Colonic mucosa (tissue), 4 donors: ENCODE results near the gene CDK6. TPM values are rescaled to one million over a fixed set of nuclear protein-coding genes. Genes with fewer than 3 reads are reported as not detected.

Experiments used
- DNase-seq: peaks from one replicate; pipeline ENCODE4 v3.0.0-alpha.2; 2020
- H3K27ac ChIP-seq: fragments of 200-600 bp; one replicate; pipeline ENCODE4 v1.8.0; 2021
- H3K27me3 ChIP-seq: fragments of 200-600 bp; one replicate; pipeline ENCODE4 v1.8.0; 2021
- H3K36me3 ChIP-seq: fragments of 200-600 bp; one replicate; pipeline ENCODE4 v1.8.0; 2021
- H3K4me1 ChIP-seq: fragments of 200-600 bp; one replicate; pipeline ENCODE4 v1.8.0; 2021; ENCODE audit warnings: mild to moderate bottlenecking
- H3K4me3 ChIP-seq: fragments of 200-600 bp; one replicate; pipeline ENCODE4 v1.8.0; 2021
- H3K9ac ChIP-seq, 2 donors: one replicate each; pipeline ENCODE4 v1.7.0; 2013; ENCODE audit warnings: control low read depth in 2 of 2, low read depth in 2 of 2, low read length in 2 of 2
- H3K9me3 ChIP-seq: fragments of 200-600 bp; one replicate; pipeline ENCODE4 v1.8.0; 2021
- intact Hi-C: fragments of 100-400 bp; cut with DNase I; formaldehyde crosslinking; loops from one replicate; pipeline ENCODE4 v1.14.1; 2022
- total RNA-seq, 2 donors: library from RNA; stranded (reverse); fragmentation: NEBNext Ultra II Directional in 1 of 2; extraction: Animal tissue kit (Norgen Biotek cat#: 25700) in 1 of 2; gene quantifications; one replicate each; pipeline ENCODE4 v1.2.1, GENCODE V29; 2021
- TF ChIP-seq, protein P1 (sequence below): fragments of 200-600 bp; IDR thresholded peaks from one replicate; pipeline ENCODE4 v1.8.0; 2022; ENCODE audit warnings: antibody characterized with exemption, mild to moderate bottlenecking
- donor health status: healthy.
- donor health status: DM: no; HTN: no; CAD: no.
- donor health status: DM: no; HTN: no; CAD: no.

Gene CDK6
- total RNA-seq, 2 donors from 2014 or later, result 37.1 to 55.4 TPM

DNA sequence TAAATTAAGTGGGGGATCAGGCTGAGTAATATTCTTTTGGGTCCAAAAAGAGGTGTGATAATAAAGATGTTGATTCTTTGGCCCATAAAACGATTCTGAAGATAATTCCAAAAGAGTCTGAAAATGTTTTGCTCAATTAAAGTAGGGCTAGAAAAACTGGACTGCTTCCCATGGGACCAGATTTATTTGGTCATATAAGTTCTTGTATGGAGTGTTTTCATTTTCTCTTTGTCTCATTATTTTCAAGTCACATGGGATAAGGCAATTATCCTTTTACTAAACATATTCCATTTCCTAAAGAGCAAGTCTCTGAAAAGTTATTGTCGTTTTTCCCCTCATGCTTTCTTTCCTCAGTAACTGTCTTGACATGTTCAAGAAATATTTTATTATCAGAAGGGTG lies 41.5 kb downstream of the CDK6 start:
- TF ChIP-seq, protein P1, sequence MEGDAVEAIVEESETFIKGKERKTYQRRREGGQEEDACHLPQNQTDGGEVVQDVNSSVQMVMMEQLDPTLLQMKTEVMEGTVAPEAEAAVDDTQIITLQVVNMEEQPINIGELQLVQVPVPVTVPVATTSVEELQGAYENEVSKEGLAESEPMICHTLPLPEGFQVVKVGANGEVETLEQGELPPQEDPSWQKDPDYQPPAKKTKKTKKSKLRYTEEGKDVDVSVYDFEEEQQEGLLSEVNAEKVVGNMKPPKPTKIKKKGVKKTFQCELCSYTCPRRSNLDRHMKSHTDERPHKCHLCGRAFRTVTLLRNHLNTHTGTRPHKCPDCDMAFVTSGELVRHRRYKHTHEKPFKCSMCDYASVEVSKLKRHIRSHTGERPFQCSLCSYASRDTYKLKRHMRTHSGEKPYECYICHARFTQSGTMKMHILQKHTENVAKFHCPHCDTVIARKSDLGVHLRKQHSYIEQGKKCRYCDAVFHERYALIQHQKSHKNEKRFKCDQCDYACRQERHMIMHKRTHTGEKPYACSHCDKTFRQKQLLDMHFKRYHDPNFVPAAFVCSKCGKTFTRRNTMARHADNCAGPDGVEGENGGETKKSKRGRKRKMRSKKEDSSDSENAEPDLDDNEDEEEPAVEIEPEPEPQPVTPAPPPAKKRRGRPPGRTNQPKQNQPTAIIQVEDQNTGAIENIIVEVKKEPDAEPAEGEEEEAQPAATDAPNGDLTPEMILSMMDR, result no peak
- DNase-seq, result no peak
- Histone ChIP-seq H3K36me3 (no peaks in the 10 kb centered on the region), H3K9ac (no peak overlapping the region), H3K27me3 (no peaks in the 10 kb centered on the region), H3K27ac (no peak overlapping the region), H3K4me3 (no peak overlapping the region), H3K4me1 (no peaks in the 10 kb centered on the region), H3K9me3 (no peaks in the 10 kb centered on the region)
- intact Hi-C loops, result no loop called here

GRCh38 chr7:92794391-92794790 lies 42.0 kb downstream of the CDK6 start:
- Histone ChIP-seq H3K4me3 (no peak overlapping the region), H3K9me3 (no peaks in the 10 kb centered on the region), H3K9ac (no peak overlapping the region), H3K36me3 (no peaks in the 10 kb centered on the region), H3K27ac (no peak overlapping the region), H3K4me1 (no peaks in the 10 kb centered on the region), H3K27me3 (no peaks in the 10 kb centered on the region)
- TF ChIP-seq, protein P1, result no peak
- DNase-seq, result no peak
- intact Hi-C loops, result no loop called here

DNA sequence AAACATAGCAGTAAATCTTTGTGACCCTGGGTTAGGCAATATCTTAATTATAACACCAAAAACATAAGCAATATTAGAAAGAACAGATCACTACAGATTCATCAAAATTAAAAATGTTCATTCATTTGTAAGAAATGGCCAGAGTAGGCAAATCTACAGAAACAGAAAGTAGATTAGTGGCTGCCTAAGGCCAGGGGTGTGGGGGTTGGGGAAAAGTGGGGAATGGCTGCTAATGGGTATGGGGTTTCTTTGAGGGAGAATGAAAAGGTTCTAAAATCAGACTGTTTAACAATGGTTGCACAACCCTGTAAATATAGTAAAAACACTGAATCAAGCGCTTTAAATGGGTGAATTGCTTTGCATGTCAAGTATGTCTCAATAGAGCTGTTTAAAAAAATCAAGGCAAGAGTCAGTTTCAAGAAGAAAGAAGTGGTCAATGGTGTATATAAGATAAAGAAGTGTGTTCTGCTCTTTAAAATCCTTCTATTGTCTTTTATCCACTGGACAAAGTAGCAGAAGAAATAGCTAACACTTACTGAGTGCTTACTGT lies 42.6 kb downstream of the CDK6 start:
- Histone ChIP-seq H3K27me3 (no peaks in the 10 kb centered on the region), H3K9ac (no peak overlapping the region), H3K4me3 (no peak overlapping the region), H3K9me3 (peaks cover 1% of the 10 kb centered on the region), H3K36me3 (no peaks in the 10 kb centered on the region), H3K4me1 (no peaks in the 10 kb centered on the region), H3K27ac (no peak overlapping the region)
- intact Hi-C loops, result no loop called here
- DNase-seq, result no peak
- TF ChIP-seq, protein P1, result no peak

DNA sequence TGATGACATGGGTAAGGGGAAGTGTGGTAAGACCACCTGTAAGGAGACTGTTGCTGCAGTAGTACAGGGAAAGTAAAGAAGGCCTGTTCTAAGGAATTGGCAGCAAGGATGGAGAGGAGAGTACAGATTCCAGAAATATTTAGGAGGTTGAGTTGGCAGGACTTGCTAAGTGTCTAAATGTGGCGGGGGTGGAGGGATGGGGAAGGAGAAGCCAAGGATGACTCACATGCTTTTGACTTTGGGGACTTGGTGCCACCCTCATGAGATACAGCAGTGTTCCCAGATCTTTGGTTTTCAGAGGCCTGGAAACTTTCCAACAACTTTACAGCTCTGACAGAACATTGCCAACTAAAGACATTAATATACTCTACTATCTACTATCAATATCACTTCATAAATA lies 45.4 kb downstream of the CDK6 start:
- no peak overlapping the region for H3K4me3 ChIP-seq
- no peaks in the 10 kb centered on the region for H3K36me3 ChIP-seq
- DNase-seq, result no peak
- no peak overlapping the region for H3K27ac ChIP-seq
- peaks cover 4% of the 10 kb centered on the region for H3K9me3 ChIP-seq
- no peaks in the 10 kb centered on the region for H3K4me1 ChIP-seq
- TF ChIP-seq, protein P1, result no peak
- H3K27me3 ChIP-seq, result no peaks in the 10 kb centered on the region
- intact Hi-C loops, result no loop called here
- no peak overlapping the region for H3K9ac ChIP-seq

DNA sequence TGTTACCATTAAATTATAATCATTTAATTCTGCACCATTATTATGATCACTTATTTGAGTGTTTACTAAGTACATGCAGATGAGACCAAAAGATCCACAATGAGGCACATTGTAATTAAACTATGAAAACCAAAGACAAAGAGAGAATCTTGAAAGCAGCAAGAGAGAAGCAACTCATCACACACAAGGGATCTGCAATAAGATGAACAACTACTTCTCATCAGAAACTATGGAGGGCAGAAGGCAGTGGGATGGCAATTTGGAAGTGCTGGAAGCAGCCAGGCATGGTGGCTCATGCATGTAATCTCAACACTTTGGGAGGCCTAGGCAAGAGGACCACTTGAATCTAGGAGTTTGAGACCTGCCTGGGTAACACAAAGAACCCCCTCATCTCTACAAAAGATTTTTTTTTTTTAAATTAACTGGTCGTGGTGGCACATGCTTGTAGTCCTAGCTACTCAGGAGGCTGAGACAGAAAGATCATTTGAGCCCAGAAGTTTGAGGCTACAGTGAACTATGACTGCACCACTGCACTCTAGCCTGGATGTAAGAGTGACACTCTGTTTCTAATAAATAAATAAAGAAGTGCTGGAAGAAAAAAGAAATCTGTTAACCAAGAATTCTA lies 47.7 kb downstream of the CDK6 start:
- H3K4me1 ChIP-seq, result peaks cover 4% of the 10 kb centered on the region
- no peaks in the 10 kb centered on the region for H3K36me3 ChIP-seq
- H3K9me3 ChIP-seq, result peaks cover 4% of the 10 kb centered on the region
- H3K27me3 ChIP-seq, result no peaks in the 10 kb centered on the region
- intact Hi-C loops, result no loop called here
- TF ChIP-seq, protein P1, result no peak
- no peak overlapping the region for H3K27ac ChIP-seq
- no peak for DNase-seq
- H3K9ac ChIP-seq, result no peak overlapping the region
- no peak overlapping the region for H3K4me3 ChIP-seq
